ENCODE results near the gene ELAVL3.

GRCh38 chr19:11448410-11448809 is 32.4 kb downstream of the ELAVL3 start:
- TF ChIP-seq CTCF (IDR thresholded peaks at IDR 0.05; ENCODE audit: poor library complexity, severe bottlenecking) (no peak), EP300 (conservative IDR thresholded peaks at IDR 0.05; ENCODE audit: poor library complexity, severe bottlenecking) (no peak)
